GM12878 (cell line): ENCODE data around the gene CALN1. TPM values are rescaled to one million over a fixed set of nuclear protein-coding genes. Genes with fewer than 3 reads are reported as not detected.

Source experiments
- ATAC-seq: fragments of 200-7000 bp; cut with Tn5 transposase; 3 replicates; pipeline ENCODE4 v1.9.1; 2020; ENCODE audit warnings: mild to moderate bottlenecking, moderate library complexity
- BruUV-seq: library from RNA; stranded (reverse); fragments of 400-500 nt; replicated peaks from 2 replicates; lab custom pipeline; 2021; lab: Mats Ljungman, UMichigan
- CTCF ChIA-PET: fragments of 300-600 bp; sonication (Branson Sonifier 250); formaldehyde crosslinking; extraction: SDS; loops from one replicate; lab custom pipeline; 2021; ENCODE audit warnings: inconsistent platforms; lab: Yijun Ruan, JAX
- POLR2A ChIA-PET: fragments of 350-600 bp; formaldehyde crosslinking; extraction: SDS; loops from one replicate; lab custom pipeline; 2021; ENCODE audit warnings: inconsistent platforms; lab: Charles Lee
- RAD21 ChIA-PET: fragments of 300-600 bp; sonication (Branson Sonifier 250); formaldehyde crosslinking; loops from one replicate; lab custom pipeline; 2023; ENCODE audit warnings: antibody characterized with exemption; ENCODE audit not compliant: unreplicated experiment; lab: Charles Lee
- SMC1A ChIA-PET: fragments of 300-600 bp; sonication (Branson Sonifier 250); formaldehyde crosslinking; loops from one replicate; lab custom pipeline; 2023; ENCODE audit not compliant: unreplicated experiment, uncharacterized antibody; lab: Charles Lee
- DNase-seq: peaks from one replicate; pipeline ENCODE4 v3.0.0-alpha.2; 2011; ENCODE audit warnings: low read depth, low spot score
- FAIRE-seq: peaks from 3 replicates; lab custom pipeline; 2011; peaks lifted over from hg19 to GRCh38; lab: Jason Lieb, UNC
- H2AFZ ChIP-seq: 2 replicates; pipeline ENCODE4 v1.6.0; 2011; ENCODE audit warnings: low read depth, low read length, control low read depth; ENCODE audit not compliant: control insufficient read depth
- H3K27ac ChIP-seq: 2 replicates; pipeline ENCODE4 v1.5.1; 2011; ENCODE audit warnings: control low read depth; ENCODE audit not compliant: control insufficient read depth, insufficient read depth
- H3K27me3 ChIP-seq, 2 experiments: replicated peaks in 1 of 2; 2 replicates each; pipeline versions ENCODE4 v1.6.0 to v1.6.1; 2011; ENCODE audit warnings: low read length in 1 of 2; ENCODE audit not compliant: control insufficient read depth in 2 of 2, insufficient read depth in 2 of 2
- H3K36me3 ChIP-seq, 2 experiments: 2 replicates each; pipeline ENCODE4 v1.5.1; 2011; ENCODE audit warnings: low read length in 1 of 2; ENCODE audit not compliant: control insufficient read depth in 2 of 2, insufficient read depth in 2 of 2
- H3K4me1 ChIP-seq: 2 replicates; pipeline ENCODE4 v1.6.1; 2011; ENCODE audit warnings: mild to moderate bottlenecking, low read length, moderate library complexity, mixed read lengths; ENCODE audit not compliant: control insufficient read depth, insufficient read depth
- H3K4me2 ChIP-seq: 2 replicates; pipeline ENCODE4 v1.6.0; 2011; ENCODE audit warnings: control low read depth; ENCODE audit not compliant: control insufficient read depth, insufficient read depth
- H3K4me3 ChIP-seq: fragments of 200-600 bp; sonication (generic); 2 replicates; pipeline ENCODE4 v1.5.1; 2016
- H3K79me2 ChIP-seq: 2 replicates; pipeline ENCODE4 v1.6.0; 2011; ENCODE audit warnings: low read length; ENCODE audit not compliant: control insufficient read depth, insufficient read depth
- H3K9ac ChIP-seq: 2 replicates; pipeline ENCODE4 v1.8.0; 2011; ENCODE audit warnings: low read length, control low read depth, mixed read lengths; ENCODE audit not compliant: control insufficient read depth, insufficient read depth
- H3K9me3 ChIP-seq: replicated peaks from 3 replicates; pipeline ENCODE4 v1.5.1; 2011; ENCODE audit warnings: mild to moderate bottlenecking, low read length; ENCODE audit not compliant: control insufficient read depth, insufficient read depth
- H4K20me1 ChIP-seq: 2 replicates; pipeline ENCODE4 v1.6.0; 2011; ENCODE audit not compliant: control insufficient read depth, insufficient read depth
- CBX5 ChIP-seq: sonication (generic); IDR thresholded peaks from 2 replicates; pipeline ENCODE4 v1.6.1; 2016; ENCODE audit warnings: low read depth, moderate library complexity, mild to moderate bottlenecking, inconsistent platforms
- ESRRA ChIP-seq: IDR thresholded peaks from 2 replicates; pipeline ENCODE4 v1.6.1; 2012; ENCODE audit warnings: mild to moderate bottlenecking, low read length, improper control_type of control experiment
- GABPA ChIP-seq: IDR thresholded peaks from 2 replicates; pipeline ENCODE4 v1.6.1; 2014; ENCODE audit warnings: antibody characterized with exemption, low read depth, mild to moderate bottlenecking, inconsistent platforms
- IRF4 ChIP-seq: IDR thresholded peaks from 2 replicates; pipeline ENCODE4 v1.6.1; 2011; ENCODE audit warnings: low read depth, low read length
- KLF5 ChIP-seq: fragments of 450-650 bp; IDR thresholded peaks from 2 replicates; pipeline ENCODE4 v1.6.1; 2014; ENCODE audit warnings: mild to moderate bottlenecking; ENCODE audit not compliant: partially characterized antibody
- MLLT1 ChIP-seq: fragments of 450-650 bp; IDR thresholded peaks from 2 replicates; pipeline ENCODE4 v1.6.1; 2016; ENCODE audit warnings: mild to moderate bottlenecking
- NFIC ChIP-seq: IDR thresholded peaks from 2 replicates; pipeline ENCODE4 v1.6.1; 2012; ENCODE audit warnings: low read depth, mild to moderate bottlenecking, inconsistent platforms, low read length, moderate library complexity
- NFXL1 ChIP-seq: fragments of 450-650 bp; IDR thresholded peaks from 2 replicates; pipeline ENCODE4 v1.6.1; 2017; ENCODE audit warnings: antibody characterized with exemption, mild to moderate bottlenecking, borderline replicate concordance
- RCOR1 ChIP-seq: conservative IDR thresholded peaks from 2 replicates; pipeline ENCODE4 v1.6.1; 2012; ENCODE audit warnings: low read depth, low read length, improper control_type of control experiment
- RUNX3 ChIP-seq: IDR thresholded peaks from 2 replicates; pipeline ENCODE4 v1.6.1; 2012; ENCODE audit warnings: low read length, inconsistent platforms
- SIX5 ChIP-seq: IDR thresholded peaks from 2 replicates; pipeline ENCODE4 v1.6.1; 2011; ENCODE audit warnings: mild to moderate bottlenecking, low read depth, low read length, moderate library complexity; ENCODE audit not compliant: severe bottlenecking
- SMC3 ChIP-seq: IDR thresholded peaks from 2 replicates; pipeline ENCODE4 v1.6.1; 2011; ENCODE audit warnings: low read length, improper control_type of control experiment, borderline replicate concordance
- SREBF1 ChIP-seq: IDR thresholded peaks from 2 replicates; pipeline ENCODE4 v1.6.1; 2012; ENCODE audit warnings: mild to moderate bottlenecking, low read length
- SRF ChIP-seq, 2 experiments: IDR thresholded peaks; 2 replicates each; pipeline ENCODE4 v1.6.1; 2011; ENCODE audit warnings: low read depth in 2 of 2, low read length in 2 of 2, mild to moderate bottlenecking in 1 of 2, moderate library complexity in 1 of 2
- SUPT20H ChIP-seq: IDR thresholded peaks from 2 replicates; pipeline ENCODE4 v1.6.1; 2011; ENCODE audit warnings: low read depth, mild to moderate bottlenecking, low read length, moderate library complexity, borderline replicate concordance; ENCODE audit not compliant: control insufficient read depth
- ZBTB33 ChIP-seq: fragments of 450-650 bp; IDR thresholded peaks from 2 replicates; pipeline ENCODE4 v1.6.1; 2017; ENCODE audit warnings: mild to moderate bottlenecking
- WGBS: methylation state at CpG from one replicate; pipeline ENCODE4 v1.1.6; 2016; ENCODE audit warnings: low lambda C conversion rate; ENCODE audit not compliant: insufficient replicate concordance, insufficient coverage; ENCODE audit errors: missing lambda C conversion rate; 5-methylcytosine and 5-hydroxymethylcytosine counted together
- in situ Hi-C: fragments of 300-500 bp; cut with MboI; formaldehyde crosslinking; loops from 9 replicates; pipeline ENCODE4 v1.14.3; 2018; ENCODE audit warnings: mixed read lengths
- intact Hi-C: fragments of 100-400 bp; cut with micrococcal nuclease; formaldehyde crosslinking; loops from one replicate; pipeline ENCODE4 v1.14.2; 2022; ENCODE audit not compliant: unreplicated experiment
- polyA plus RNA-seq, 11 experiments: library from polyadenylated mRNA; depleted of rRNA in 4 of 11; unstranded in 6 of 11; stranded (reverse) in 5 of 11; fragments of >200 nt; fragmentation: Nextera tagmentation in 4 of 11; fragmentation: Illumina TruSeq in 1 of 11; extraction: Ambion mirVana in 4 of 11; extraction: Trizol in 1 of 11; gene quantifications; 1 replicate in 1 of 11; 2 replicates in 10 of 11; pipeline versions ENCODE4 v1.2.1 to v1.2.3, GENCODE V29; 2011 to 2016; ENCODE audit warnings: inconsistent platforms in 2 of 11, missing spikeins in 2 of 11, low read depth in 1 of 11
- total RNA-seq, 4 experiments: library from RNA; depleted of rRNA in 3 of 4; stranded (reverse); fragments of >200 nt in 3 of 4; fragmentation: Illumina TruSeq in 1 of 4; extraction: Trizol in 1 of 4; gene quantifications; 2 replicates each; pipeline versions ENCODE4 v1.2.1 to v1.2.3, GENCODE V29; 2013 to 2021

The CALN1 gene
- total and polyA plus RNA-seq, 10 of the 15 experiments (the other 5 are each of a cell fraction or from before 2014, with no cell fraction given), result 0.48 to 15.3 (median 1.6) TPM

GRCh38 chr7:72098807-72099580 lies 313.1 kb downstream of the CALN1 start:
- no peaks in the 10 kb centered on the region for H3K9me3 ChIP-seq
- H3K4me2 ChIP-seq, result no peak overlapping the region
- ChIA-PET POLR2A (no interaction called here), SMC1A (no interaction called here), RAD21 (no interaction called here), CTCF (no interaction called here)
- BruUV-seq, result no TSS peak
- H3K4me3 ChIP-seq, result no peak overlapping the region
- no peak for FAIRE-seq
- TF ChIP-seq SRF (IDR thresholded peaks at IDR 0.05; ENCODE audit: low read depth in 2 of 2, low read length in 2 of 2), result no peak
- TF ChIP-seq KLF5, result no peak
- TF ChIP-seq SUPT20H, result no peak
- TF ChIP-seq NFIC, result no peak
- no peak for TF ChIP-seq RUNX3
- ATAC-seq, result no peak
- H2AFZ ChIP-seq, result no peak overlapping the region
- WGBS, result 41% methylated on average over 16 of the region's 16 CpGs
- no peaks in the 10 kb centered on the region for H3K36me3 ChIP-seq
- H3K27ac ChIP-seq, result no peak overlapping the region
- H3K4me1 ChIP-seq, result no peaks in the 10 kb centered on the region
- no peak for DNase-seq
- no peak overlapping the region for H3K9ac ChIP-seq
- intact Hi-C loops (no loop called here), in situ Hi-C loops (no loop called here)
- no peaks in the 10 kb centered on the region for H3K27me3 ChIP-seq
- no peaks in the 10 kb centered on the region for H3K79me2 ChIP-seq
- no peaks in the 10 kb centered on the region for H4K20me1 ChIP-seq

- Histone ChIP-seq H3K9ac (no peak overlapping the region), H3K27me3 (no peaks in the 10 kb centered on the region), H4K20me1 (no peaks in the 10 kb centered on the region), H3K4me3 (no peak overlapping the region), H3K4me1 (no peaks in the 10 kb centered on the region), H3K27ac (no peak overlapping the region), H3K36me3 (no peaks in the 10 kb centered on the region), H3K4me2 (no peak overlapping the region), H2AFZ (no peak overlapping the region), H3K79me2 (no peaks in the 10 kb centered on the region), H3K9me3 (no peaks in the 10 kb centered on the region)
- ChIA-PET RAD21 (no interaction called here), SMC1A (no interaction called here), POLR2A (no interaction called here), CTCF (no interaction called here)
- WGBS, result 3% methylated on average over 3 of the region's 3 CpGs
- ATAC-seq, result no peak
- in situ Hi-C loops, result no loop called here
- no peak for FAIRE-seq
- no peak for DNase-seq
- intact Hi-C loops, result no loop called here
- BruUV-seq, result no TSS peak
- TF ChIP-seq CBX5 (no peak), SREBF1 (no peak), SMC3 (no peak), IRF4 (no peak), GABPA (no peak), ZBTB33 (no peak), ESRRA (no peak), MLLT1 (no peak), RCOR1 (no peak), NFXL1 (no peak), SIX5 (no peak)
Observed at GRCh38 chr7:72097226-72097625, 314.9 kb downstream of the CALN1 start.
